ENCODE data around the gene NFIB.

GRCh38 chr9:14063756-14064155, 250.2 kb downstream of the NFIB start:
- no peak for TF ChIP-seq CTCF (IDR thresholded peaks at IDR 0.05 in 4 of 5, conservative IDR thresholded peaks at IDR 0.05 in 1 of 5)
- no peak for TF ChIP-seq POLR2A (IDR thresholded peaks at IDR 0.05)
